NCI-H2196 treated with DMSO at 0.1 percent for 48 hours (cell line): ENCODE results near the gene TAPT1.

Experiments
- DNase-seq: peaks from one replicate; lab custom pipeline; 2025; ENCODE audit not compliant: unreplicated experiment; lab: John Stamatoyannopoulos, UW

TAPT1 gene

GRCh38 chr4:16139066-16139945 lies 87.0 kb downstream of the TAPT1 start:
- no peak for DNase-seq

- DNase-seq = no peak
Measured at GRCh38 chr4:16136827-16137226, 89.4 kb downstream of the TAPT1 start.

GRCh38 chr4:16136311-16136710 lies 90.0 kb downstream of the TAPT1 start:
- DNase-seq = no peak

- no peak for DNase-seq
Measured at GRCh38 chr4:16133406-16133805, 92.9 kb downstream of the TAPT1 start.

GRCh38 chr4:16131293-16131692 lies 95.0 kb downstream of the TAPT1 start:
- no peak for DNase-seq

GRCh38 chr4:16129336-16129735 lies 96.9 kb downstream of the TAPT1 start:
- peak; percentile 44 for DNase-seq

GRCh38 chr4:16126714-16127113 lies 99.6 kb downstream of the TAPT1 start:
- no peak for DNase-seq

- DNase-seq = no peak
Measured at GRCh38 chr4:16125571-16126445, 100.5 kb downstream of the TAPT1 start.

- DNase-seq = peak; percentile 44
Measured at GRCh38 chr4:16124232-16124631, 102.0 kb downstream of the TAPT1 start.

- DNase-seq = peak; percentile 96
Measured at GRCh38 chr4:16123356-16124084, 102.8 kb downstream of the TAPT1 start.

GRCh38 chr4:16122784-16123183 lies 103.5 kb downstream of the TAPT1 start:
- no peak for DNase-seq

GRCh38 chr4:16122308-16122711 lies 104.0 kb downstream of the TAPT1 start:
- no peak for DNase-seq

GRCh38 chr4:16120720-16121119 lies 105.6 kb downstream of the TAPT1 start:
- no peak for DNase-seq

GRCh38 chr4:16119981-16120380 lies 106.3 kb downstream of the TAPT1 start:
- DNase-seq = no peak

GRCh38 chr4:16118090-16118489 lies 108.2 kb downstream of the TAPT1 start:
- no peak for DNase-seq

- no peak for DNase-seq
Measured at GRCh38 chr4:16117164-16117563, 109.1 kb downstream of the TAPT1 start.

- DNase-seq = no peak
Measured at GRCh38 chr4:16116493-16116990, 109.7 kb downstream of the TAPT1 start.

- DNase-seq = peak; percentile 40
Measured at GRCh38 chr4:16116019-16116418, 110.3 kb downstream of the TAPT1 start.

- no peak for DNase-seq
Measured at GRCh38 chr4:16114546-16114945, 111.7 kb downstream of the TAPT1 start.

GRCh38 chr4:16113741-16114140 lies 112.5 kb downstream of the TAPT1 start:
- DNase-seq = no peak

GRCh38 chr4:16111533-16111932 lies 114.7 kb downstream of the TAPT1 start:
- DNase-seq = no peak
